C4-2B (cell line): ENCODE data around the gene SNTG2.

Source experiments
- CTCF ChIP-seq: fragments of 450-650 bp; conservative IDR thresholded peaks from 2 replicates; pipeline ENCODE4 v1.5.1; 2017; ENCODE audit warnings: mild to moderate bottlenecking
- ZFX ChIP-seq: fragments of 450-650 bp; IDR thresholded peaks from 2 replicates; pipeline ENCODE4 v1.6.1; 2017

- TF ChIP-seq CTCF = no peak
- TF ChIP-seq ZFX = no peak
Observed at GRCh38 chr2:1168846-1169245, 218.2 kb downstream of the SNTG2 start.
